Stimulated activated CD4-positive, alpha-beta T cell treated with anti-CD3 and anti-CD28 coated beads, TNF-alpha, amount 100 ng/mL, for 4 hours (primary cell): ENCODE data around the gene EDEM2.
"Not testable (repeated sequence)": the region's sequence is repeated elsewhere in the genome, so short reads cannot be mapped to it uniquely, and the experiment has no call there.

Experiments used
- DNase-seq, 3 experiments: peaks; one replicate each; pipeline ENCODE4 v3.0.0-alpha.2; 2020; ENCODE audit warnings: low read depth in 3 of 3

The EDEM2 gene

DNA sequence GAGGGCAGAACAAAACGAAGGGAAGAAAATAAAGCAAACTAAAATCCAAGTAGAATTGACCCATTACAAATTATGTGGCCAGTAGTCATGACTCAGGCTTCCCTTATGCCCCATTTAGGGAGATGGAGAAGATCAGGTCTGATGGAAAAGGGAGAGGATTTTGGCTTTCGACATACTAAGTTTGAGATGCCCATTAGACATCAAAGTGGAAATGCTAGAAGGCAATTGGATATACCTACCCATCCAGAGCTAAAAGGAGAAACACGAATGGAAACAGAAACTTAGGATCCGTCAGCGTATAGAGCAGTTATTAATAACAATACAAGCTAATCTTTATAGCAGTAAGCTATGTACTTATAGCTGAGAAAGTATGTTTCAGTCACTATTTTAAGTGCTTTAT is 59.3 kb downstream of the EDEM2 start:
- DNase-seq: no peak

GRCh38 chr20:35087355-35087754 is 59.8 kb downstream of the EDEM2 start:
- no peak for DNase-seq

GRCh38 chr20:35085477-35086225 is 61.5 kb downstream of the EDEM2 start:
- no peak for DNase-seq

- DNase-seq: no peak
These were observed 62.1 kb downstream of the EDEM2 start for GRCh38 chr20:35084998-35085397.

- DNase-seq: not testable (repeated sequence)
These were observed 66.8 kb downstream of the EDEM2 start for GRCh38 chr20:35080348-35080642.

DNA sequence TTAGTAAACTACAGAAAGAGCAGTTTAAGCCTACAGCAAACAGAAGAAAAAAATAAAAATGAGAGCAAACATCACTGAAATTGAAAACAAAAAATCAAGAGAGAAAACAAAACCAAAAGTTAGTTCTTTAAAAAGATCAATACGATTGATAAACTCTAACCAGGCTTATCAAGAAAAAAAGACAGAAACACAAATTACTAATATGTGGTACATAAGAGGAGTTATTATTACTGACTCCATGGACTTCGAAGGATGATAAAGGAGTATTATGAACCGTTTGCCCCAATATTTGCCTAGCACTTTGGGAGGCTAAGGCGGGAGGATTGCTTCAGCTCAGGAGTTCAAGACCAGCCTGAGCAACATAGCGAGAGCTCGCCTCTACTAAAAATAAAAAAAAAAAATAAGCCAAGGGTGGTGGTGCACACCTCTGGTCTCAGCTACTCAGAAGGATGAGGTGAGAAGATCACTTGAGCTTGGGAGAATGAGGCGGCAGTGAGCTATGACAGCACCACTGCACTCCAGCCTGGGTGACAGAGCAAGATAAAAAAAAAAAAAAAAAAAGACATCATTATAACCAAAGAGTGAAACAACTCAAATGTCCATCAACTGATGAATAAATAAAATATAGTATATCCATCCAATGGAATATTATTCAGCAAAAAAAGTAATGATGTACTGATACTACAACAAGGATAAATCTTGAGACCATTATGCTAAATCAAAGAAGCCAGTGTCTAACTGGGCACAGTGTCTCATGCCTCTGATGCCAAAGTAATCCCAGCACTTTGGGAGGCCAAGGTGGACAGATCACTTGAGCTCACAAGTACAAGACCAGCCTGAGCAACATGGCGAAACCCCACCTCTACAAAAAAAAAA is 67.4 kb downstream of the EDEM2 start:
- DNase-seq: no peak

GRCh38 chr20:35077872-35078271 is 69.3 kb downstream of the EDEM2 start:
- no peak for DNase-seq

DNA sequence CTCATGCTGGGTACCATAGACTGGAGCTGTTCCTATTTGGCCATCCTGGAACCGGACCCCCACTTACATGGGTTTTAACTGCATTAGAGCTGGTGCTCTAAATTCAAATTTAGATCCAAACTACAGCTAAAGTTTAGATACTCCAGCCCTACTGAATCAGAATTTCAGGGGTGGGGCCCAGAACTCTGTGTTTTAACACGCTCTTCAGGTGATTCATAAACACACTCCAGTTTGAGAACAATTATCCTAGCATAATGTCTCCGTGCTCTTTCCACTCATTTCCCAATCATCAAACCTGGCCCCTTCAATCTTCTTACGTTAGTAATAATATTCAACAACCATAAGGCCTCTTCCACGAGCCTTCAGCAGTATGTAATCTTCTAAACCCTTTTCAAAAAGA is 69.8 kb downstream of the EDEM2 start:
- DNase-seq: no peak

- not testable (repeated sequence) for DNase-seq
These were observed 75.5 kb downstream of the EDEM2 start for GRCh38 chr20:35071436-35072153.

DNA sequence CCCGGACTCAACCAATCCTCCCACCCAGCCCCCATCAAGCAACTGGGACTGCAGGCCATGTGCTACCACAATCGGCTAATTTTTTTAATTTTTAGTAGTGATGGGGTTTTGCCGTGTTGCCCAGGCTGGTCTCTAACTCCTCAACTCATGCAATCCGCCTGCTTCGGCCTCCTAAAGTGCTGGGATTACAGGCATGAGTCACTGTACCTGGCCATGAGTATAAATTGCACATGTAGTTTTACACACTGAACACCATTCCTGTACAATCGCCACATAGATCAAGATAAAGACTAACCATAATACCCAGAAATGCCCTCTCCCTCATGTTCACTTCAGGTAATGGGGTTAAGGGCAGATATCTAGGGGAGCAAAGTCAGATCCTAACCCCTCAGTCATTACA is 80.9 kb downstream of the EDEM2 start:
- no peak for DNase-seq
